GM21576 (cell line): ENCODE measurements around the gene ULK3.

Experiments used
- ATAC-seq: cut with Tn5 transposase; IDR thresholded peaks from one replicate; pipeline ENCODE4 v1.9.1; 2021; ENCODE audit warnings: mild to moderate bottlenecking, moderate library complexity; ENCODE audit not compliant: unreplicated experiment

The ULK3 gene

DNA sequence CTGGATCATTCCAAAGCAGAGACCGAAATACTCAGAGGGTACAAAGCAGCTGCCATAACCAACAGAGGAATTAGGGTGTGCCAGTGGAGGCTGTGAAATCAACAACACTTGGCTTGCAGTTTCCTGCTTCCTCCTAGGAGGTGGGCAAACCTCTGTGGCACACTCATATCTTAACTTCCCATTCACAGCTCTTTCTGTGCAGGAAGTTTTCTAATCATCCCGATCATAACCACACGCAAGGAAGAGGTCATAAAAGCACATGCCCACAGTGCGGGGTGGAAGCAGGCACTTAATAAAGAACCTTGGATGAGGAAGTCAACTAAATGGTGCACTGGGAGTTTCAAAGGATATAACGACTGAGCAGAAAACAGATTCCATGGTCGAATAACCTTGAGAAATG, 25.1 kb upstream of the ULK3 start:
- no peak for ATAC-seq

DNA sequence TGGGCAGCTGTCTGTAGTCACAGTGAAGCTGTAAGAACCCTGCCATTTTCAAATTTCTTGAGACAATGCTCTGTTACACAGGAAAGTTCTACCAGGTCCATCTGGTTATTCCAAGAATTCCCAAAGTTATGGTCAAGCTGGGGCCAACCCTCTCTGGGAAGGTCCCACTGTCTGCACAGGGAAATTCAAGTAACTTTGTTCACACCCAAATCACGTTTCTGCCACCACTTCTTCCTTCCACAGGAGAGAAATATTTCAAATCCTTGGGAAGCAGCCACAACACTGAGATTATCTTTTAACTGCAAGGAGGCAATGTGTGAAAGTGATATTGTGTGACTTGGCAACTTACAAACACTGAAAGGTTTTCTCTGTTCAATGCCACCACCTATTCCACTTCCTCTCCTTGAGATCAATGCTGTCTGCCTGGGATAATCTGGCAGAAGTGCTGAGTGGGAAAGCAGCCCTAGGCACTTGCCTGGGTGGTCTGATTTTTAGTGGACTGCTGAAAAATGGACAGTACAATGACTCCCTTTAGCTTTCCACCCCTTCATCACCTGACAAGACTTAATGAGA, 24.6 kb upstream of the ULK3 start:
- ATAC-seq = no peak

DNA sequence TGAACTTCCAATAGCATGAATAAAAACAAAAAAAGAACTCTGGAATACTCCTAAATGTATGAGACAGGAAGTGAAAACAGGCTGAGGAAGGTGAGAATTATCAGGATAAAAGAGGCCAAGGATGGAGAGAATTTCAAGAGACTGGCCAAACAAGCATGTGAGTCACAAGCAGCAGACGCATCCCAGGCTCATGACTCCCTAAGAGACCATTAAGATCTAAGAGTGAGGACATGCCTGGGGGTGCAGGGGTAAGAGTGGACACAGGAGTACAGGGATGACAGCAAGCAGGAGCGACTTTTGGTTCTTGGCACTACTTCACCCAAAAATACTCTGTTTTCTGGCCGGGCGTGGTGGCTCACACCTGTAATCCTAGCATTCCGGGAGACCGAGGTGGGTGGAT, 23.1 kb upstream of the ULK3 start:
- no peak for ATAC-seq

DNA sequence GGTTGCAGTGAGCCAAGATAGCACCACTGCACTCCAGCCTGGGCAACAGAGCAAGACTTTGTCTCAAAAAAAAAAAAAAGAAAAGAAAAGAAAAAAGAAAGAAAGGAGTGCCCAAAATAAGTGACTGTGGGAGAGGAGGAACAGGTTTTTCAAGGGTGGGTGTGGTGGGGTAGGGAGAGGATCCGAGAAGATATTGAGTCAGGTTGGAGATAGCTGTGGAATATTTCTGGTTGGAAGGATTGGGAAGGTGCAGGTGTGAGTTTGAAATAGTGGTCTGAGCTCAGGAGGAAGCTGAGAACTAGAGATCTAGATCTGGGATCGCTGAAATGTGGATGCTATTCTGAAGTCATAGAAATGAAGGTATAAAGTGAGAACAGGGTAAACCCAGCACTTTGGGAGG, 22.4 kb upstream of the ULK3 start:
- ATAC-seq = no peak

DNA sequence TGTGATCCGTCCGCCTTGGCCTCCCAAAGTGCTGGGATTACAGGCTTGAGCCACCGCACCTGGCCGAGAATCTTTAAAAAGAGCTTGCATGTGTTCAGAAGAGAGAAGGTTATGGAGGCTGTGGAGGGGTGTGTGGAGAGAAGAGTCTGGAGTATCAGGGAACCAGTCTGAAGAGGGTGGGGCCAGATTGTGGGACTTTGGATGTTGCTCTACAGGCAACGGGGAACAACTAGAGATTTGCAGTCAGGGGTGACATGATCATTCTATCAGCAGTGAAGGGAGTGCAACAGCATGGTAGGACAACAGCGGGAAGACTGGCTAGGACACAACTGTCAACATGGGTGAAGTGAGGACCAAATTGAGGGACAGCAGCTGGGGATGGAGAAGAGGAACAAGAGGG, 21.3 kb upstream of the ULK3 start:
- no peak for ATAC-seq

DNA sequence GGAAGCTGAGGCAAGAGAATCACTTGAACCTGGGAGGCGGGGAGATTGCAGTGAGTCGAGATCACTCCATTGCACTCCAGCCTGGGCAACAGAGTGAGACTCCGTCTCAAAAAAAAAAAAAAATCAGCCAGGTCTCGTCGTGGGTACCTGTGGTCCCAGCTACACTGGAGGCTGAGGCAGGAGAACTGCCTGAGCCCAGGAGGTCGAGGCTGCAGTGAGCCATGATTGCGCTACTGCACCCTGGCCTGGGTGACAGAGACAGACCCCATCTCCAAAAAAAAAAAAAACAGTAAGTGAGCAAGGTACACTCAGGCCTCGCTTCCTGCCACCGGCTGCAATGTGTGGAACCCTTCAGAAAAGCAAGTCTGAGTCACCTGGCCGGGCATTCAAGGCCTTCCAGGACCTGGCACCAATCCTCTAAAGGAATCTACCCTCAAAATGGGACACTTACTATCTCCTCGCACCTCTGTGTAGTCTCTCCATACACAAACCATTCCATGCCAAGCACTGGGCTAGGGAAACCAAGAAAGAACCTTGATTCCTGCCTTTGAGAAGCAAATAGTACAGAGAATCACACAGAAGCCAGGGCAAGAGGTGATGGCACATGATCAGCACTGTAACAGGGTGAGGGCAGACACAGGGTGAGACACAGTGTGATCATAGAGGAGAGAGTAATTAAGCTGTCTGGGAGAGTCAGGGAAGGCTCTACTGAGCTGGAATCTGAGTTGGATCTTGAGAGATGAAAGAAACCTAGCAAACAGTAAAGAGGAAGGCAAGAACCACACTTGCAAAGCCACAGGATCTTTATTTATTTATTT, 20.5 kb upstream of the ULK3 start:
- no peak for ATAC-seq

DNA sequence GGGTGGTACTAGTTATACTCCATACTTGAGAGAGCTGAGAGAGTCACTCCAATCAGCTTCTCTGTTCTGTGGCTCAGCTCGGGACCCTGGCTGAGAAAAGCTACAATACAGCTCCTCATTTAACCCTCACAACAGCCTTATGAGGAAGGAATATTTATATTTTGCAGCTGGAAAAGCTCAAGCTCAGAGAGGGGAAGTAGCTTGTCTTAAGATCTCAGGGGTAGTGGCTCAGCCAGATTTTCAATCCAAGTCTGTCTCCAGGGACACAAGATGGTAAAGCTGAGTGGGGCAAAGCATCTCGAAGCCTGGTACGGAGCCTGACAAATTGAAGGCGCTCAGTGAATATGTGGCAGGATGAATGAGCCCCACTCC, 15.4 kb upstream of the ULK3 start:
- no peak for ATAC-seq

DNA sequence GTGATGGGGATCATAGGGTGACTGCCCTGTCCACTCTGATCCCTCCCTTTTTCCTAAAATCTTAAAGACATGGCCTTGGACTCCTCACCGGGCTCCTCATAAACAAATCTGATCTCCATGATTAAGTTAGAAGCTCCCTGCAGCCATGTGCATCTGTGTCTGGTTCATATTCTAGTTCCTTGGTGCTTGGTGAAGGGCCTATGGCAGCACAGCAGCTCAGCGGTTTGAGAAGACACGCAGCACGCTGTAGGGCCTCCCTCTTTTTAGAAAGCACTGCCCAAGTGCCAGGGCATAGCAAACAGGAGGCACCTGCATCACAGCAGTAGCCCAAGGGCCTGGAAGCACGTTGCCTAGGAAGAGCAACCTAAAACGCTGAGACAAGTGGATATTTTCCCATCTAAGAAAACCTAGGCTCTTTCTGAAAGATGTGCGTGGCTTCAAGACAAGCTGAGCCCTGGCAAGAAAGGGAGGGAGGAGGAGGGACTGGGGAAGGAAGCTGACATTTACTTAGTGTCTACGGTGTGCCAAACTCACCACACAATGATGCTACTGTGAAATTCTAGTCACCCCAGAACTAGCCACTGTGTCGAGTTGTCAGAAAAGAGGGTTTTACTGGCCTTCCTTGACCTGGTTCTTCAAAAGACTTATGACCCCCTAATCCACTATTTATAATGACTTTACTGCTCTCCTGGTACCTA, 14.9 kb upstream of the ULK3 start:
- ATAC-seq = peak; percentile 23

DNA sequence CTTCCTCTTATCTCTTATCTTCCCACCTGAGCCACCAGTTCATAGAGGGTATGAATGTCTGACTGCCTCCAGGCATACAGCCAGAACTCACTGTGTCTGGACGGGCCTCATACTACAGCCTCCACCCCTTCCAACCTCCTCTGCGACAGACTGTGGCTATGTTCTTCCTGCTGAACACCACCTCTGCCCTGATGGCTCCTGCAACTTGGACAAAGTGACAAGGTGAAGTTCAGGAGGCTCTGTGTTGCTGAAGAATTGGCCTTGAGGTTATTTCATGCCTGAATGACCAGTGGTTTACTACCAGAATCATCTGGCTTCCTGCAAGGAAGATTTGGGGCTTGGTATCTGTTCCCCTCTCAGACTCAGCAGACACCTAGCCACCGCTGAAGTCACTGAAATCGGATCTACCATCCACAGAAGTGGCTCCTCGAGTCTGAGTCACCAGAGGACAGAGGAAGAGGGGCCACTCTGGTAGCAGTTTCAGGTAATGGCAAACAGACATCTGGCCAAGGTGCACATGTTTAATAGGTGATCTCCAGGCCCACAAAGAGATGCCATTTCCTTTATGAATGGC, 14.2 kb upstream of the ULK3 start:
- peak; percentile 75 for ATAC-seq

DNA sequence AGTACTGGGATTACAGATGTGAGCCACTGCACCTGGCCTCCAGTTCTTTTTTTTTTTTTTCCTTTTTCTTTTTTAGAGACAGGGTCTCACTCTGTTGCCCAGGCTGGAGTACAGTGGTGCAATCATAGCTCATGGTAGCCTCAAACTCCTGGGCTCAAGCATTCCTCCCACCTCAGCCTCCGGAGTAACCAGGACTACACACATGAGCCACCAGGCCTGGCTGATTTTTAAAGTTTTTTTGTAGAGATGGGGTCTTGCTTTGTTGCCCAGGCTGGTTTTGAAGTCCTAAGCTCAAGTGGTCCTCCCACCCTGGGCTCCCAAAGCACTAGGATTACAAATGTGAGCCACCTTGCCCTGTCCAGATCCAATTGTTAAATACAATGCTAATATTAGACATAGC, 13.6 kb upstream of the ULK3 start:
- no peak for ATAC-seq

DNA sequence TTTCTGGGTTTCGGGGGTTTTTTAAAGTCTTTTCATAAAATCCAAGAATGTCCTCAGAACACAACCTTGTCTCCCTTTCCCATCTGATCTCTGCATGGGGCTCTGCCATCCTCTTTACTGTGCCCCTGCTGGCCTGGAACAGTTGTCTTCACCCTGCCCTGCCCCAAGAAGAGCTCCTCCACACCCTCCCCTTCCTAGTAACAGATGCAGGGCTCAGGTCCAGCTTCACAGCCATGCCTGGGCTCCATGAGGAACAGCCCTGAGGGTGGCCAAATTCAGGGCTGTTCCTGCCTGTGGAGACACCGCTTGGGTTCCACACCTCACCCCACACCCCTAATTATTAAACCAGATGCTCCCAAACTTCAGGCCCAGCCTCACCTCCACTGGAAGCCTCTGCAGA, 12.9 kb upstream of the ULK3 start:
- no peak for ATAC-seq

DNA sequence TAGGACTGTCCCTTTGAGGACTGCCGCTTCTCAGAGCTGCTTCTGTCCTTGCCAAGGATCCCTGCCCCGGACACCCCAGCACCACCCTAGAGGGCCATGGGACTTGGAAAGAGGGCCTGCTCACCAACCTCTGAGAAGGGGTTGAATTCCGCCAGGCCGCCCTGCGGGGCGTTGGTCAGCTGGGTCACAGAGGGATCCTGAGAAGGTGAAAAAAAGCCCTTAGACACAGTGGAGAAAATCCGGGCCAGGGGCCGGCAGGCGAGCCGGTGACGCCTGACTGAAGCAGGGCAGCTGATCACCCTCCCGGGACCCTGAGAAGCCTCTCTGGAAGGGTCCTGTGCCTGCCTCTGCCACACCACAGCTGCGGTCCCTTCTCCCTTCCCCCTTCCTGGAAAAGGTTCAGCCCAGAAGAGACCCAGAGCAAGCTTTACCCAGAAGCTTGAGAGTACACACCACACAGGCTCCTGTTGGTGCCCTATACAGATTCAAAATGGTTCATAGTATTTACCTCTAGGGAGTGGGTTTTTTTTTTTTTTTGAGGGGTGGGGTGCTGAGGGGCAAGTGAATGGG, 11.6 kb upstream of the ULK3 start:
- ATAC-seq = no peak

DNA sequence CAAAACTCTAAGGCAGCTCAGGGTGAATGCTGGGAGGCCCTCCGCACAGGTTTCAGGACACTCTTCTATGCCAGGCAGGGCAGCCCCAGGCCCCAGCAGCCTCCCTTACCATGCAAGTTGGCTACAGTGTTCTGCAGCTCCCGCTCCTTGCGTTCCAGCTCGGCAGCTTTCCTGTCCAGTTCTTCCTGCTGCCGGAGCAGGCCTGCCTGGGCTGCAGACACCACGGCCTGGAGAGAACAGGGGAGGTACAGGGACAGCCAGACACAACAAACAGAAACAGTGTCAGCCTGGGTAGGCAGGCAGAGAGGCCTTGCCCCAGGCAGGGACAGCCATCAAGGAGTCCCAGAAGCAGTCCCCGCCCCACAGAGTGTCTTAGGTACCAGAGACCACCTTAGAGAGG, 9.0 kb upstream of the ULK3 start:
- ATAC-seq = no peak

DNA sequence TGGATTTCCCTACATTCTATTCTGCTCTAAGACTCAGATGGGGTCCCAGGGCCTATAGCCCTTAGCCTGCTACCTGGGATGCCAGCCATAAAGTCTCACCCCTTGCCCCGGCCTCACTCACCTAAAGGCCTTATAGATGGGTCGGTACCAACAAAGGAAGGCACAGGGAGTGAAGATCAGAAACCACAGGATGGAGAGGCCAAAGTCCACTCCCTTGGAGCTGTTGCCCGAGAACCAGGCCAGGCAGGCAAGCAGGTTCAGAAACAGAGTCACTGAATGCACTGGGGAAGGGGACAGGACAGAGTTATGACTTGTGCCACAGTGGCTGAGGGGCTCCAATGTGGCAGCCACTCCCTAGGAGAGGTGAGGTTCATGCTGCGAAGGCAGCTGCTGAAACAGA, 7.4 kb upstream of the ULK3 start:
- no peak for ATAC-seq

DNA sequence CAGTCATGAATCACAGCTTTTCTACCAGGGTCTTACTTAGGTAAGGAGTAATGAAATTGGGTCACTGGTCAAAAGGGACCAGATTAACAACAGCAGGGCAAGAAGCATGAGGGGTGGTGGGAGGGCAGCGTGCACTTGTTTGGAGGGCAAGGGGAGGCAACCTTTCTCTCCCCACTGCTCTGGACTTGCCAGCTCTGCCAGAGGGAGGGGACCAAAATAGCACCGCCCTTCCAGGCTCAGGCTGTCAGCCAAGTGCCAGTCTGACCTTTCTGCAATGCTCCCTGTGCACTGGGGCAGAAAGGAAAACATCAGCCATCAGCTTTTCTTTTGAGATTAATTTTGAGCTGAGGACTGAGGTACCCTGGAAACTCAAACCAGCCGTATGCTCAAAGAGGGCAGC, 4.5 kb upstream of the ULK3 start:
- no peak for ATAC-seq

DNA sequence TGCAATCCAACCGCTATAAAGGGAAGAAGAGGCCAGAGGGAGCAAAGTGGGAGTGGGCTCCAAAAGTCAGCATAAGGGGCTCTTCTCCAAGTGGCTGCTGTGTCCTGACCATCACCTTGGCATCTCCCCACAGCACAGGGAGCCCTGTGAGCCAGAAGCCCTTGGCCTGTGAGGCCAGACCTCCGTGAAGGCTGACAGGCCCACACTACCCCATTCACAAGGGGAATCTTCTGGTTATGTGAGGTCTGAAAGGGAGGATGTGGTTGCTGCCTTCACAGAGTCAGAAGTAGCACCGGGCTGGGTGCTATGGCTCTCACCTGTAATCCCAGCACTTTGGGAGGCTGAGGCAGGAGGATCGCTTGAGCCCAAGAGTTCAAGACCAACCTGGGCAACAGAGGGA, 2.6 kb upstream of the ULK3 start:
- no peak for ATAC-seq

DNA sequence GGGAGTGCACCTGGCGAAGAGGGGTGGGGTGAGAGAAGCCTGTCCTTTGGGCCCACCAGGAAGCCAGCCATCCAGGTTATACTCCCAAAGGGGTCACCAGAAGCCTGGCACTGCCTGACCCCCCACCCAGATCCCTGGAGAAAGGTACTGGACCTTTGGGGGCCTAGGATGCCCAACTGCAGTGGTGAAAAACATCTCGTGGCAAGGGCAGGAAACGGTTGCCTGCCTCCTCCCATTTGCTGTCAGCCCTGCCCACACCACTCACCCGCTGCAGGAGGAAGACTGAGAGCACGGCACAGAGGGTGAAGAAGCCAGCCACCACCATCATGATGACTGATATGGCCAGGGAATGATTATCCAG, 2.2 kb upstream of the ULK3 start:
- ATAC-seq = no peak

DNA sequence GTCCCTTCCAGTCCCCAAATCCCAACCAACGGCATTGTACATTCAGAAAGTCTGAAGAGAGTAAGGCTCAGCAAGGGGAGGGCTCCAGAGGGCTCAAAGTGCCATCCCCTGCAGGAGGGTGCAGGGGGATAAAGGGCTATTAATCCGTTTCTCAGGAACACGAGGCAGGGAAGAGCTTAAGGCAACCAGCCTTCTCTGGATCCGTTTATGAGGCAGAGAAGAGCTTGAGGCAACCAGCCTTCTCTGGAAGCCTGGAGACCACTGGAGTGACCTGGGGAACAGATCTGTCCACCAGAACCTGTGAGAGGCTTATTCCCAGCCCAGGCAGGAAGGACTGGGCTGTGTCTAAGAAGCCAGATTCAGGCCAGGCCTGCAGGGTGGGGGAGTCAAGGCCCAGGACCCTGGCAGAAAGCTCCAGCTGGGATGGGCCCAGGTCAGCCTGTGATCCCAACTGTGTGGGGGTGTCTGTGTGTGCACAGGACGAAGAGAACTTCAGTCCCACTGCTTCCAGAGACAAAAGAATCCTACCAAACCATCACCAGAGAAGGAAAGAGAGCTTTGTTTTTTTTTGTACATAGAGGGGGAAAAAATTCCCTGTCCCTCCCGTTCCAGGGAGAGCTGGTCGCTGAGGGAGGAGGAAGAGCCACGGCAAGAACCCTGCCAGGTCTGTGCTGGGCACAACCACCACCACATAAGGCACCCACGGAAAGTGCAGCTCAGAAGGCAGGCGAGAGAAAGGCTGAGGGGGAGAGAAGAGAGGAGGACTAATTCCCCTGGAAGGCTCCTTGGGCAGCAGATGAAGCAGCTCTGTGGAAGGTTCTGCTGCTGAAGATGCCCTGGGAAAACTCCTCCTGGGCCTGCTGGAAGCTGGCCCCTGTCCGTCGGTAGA, 1.6 kb upstream of the ULK3 start:
- no peak for ATAC-seq

DNA sequence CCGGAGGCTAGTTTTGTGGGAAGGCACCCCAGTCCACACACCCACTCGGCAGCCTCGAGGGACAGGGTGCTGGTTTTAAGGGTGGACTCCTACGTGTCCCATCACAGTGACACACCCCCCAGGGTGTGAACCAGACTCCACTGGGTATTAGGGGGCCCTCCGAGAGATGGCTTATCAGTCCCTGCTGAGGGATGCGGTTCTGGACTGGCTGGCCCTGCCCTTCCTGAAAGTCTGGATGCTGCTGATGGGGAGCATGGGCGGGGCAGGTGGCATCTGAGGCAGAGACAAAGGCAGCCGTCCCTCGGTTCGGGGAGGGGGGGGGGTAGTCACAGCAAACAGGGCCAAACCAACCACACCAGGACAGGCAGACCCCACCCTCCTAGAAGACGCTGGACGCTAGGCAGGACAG, 939 bp upstream of the ULK3 start:
- no peak for ATAC-seq

DNA sequence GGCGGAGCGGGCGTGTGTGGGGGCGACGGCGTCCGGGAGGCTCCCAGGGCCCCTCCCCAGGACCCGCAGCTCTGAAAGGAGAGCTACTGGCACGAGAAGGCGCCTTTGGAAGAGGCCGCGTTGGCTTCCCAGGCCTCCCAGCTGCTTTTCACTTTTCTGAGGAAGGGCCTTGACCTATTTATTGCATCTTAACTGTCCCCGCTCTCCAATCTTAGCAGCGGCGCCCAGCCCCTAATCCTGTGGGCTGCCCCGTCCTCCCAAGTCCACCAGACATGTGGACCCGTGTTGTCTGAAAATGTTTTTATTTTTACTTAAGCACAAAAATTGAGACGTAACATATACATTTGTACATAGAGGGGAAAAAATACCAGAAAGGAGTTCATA, 481 bp upstream of the ULK3 start:
- no peak for ATAC-seq

DNA sequence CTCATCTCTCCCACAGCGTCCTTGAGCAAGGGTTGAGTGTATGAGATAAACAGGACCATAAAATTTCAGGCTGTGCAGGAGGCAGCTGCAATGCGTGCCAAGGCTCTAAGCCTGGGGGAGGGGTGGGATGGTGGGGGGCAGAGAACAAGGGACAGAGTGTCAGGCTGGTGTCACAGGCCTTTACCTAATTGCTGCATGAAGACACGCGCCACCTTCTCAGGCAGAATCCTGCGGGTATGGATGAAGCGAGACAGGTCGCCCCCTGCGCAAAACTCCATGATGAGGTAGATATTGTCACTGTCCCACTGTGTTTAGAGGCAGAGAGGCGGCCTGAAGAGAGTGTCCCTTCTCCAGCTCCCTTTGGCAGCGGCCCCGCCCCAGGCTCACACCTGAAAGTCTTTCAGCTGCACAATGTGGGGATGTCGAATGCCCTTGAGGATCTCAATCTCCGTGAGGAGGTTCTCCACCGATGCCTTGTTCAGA, 1.0 kb downstream of the ULK3 start:
- ATAC-seq = no peak
